HG03432 (cell line): ENCODE results near the gene THADA.
A peak's percentile ranks its signal among the peaks of the same experiment; 100 is the strongest.

Source experiments
- ATAC-seq: cut with Tn5 transposase; IDR thresholded peaks from one replicate; pipeline ENCODE4 v1.9.1; 2021; ENCODE audit warnings: mild to moderate bottlenecking, moderate library complexity; ENCODE audit not compliant: unreplicated experiment

The THADA gene

GRCh38 chr2:43509886-43510285 is 86.0 kb downstream of the THADA start:
- ATAC-seq, result no peak

DNA sequence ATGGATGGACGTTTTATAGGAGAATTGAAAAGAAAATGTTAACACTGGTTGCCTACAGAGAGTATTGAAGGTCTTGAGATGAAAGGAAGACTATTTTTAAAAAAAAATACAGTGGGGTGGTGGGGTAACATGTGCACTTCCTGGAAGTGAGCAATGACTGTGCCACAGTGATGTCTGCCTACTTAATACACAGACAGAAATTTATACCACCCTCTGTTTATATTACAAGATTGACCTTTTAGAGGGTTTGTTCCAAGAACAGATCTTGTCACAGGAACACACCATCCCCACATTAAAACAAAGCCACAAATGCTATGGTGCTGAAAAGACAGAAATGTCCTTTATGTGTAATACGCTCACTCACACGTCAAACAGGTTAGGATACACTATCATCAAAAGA is 87.6 kb downstream of the THADA start:
- no peak for ATAC-seq

DNA sequence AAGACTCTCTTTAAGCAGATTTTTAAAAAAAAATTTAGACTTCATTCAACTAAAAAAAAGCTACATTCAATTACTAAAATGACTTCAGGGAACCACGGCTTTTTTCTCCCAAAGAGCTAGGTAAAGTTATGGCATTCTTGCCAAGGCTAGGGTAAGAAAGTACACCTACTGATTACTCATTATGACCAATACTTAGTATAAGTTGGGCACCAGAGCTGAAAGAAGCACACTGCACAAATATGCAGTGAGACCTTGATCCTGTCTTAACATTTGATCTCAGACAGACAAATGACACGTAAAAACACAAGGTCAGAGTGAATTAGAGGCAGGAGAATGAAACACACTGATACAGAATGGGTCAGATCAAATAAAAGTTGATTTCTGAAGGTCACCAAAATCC is 88.7 kb downstream of the THADA start:
- no peak for ATAC-seq

DNA sequence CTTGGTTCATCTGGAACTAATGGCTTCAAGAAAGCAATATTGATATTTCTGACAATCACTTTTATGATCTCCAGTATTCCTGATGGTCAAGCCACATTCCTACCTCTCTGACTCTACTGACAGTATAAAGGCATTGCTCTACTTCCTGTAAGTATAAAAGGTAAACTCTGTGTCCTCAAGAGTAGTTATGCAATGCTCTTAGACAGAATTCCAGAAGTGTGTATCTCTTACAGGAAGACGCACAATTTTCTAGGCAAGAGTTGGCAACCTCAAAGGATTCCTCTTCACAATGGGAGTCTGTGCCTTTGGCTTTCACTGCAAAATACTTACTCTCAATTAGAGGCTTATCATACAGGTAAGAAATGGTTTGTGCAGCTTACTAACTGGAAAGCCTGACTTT is 100.1 kb downstream of the THADA start:
- ATAC-seq, result no peak

- ATAC-seq, result no peak
Measured at GRCh38 chr2:43493954-43494353, 101.9 kb downstream of the THADA start.

DNA sequence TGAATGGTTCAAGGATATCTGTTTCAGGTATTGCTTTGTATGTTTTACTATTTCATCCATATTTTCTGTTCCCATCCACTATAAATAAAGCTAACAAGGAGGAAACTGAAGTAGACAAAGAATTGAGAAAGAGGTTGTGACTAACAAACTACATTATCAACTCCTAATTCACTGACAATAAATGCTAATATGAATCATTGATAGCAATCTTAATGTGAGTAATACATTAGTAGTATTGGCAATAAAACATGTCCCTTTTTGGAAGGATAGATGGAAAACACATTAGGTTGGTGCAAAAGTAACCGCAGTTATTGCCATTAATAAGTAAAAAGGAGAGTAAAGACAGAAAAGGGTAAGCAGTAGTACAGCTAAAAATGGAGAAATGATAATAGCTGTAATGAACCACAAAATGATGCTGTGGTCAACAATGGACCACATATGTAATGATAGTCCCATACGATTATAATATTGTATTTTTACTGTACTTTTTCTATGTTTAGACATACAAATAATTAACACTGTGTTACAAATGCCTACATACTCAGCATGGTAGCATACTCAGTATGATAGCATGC is 104.7 kb downstream of the THADA start:
- ATAC-seq, result no peak

GRCh38 chr2:43490252-43490786 is 105.5 kb downstream of the THADA start:
- ATAC-seq, result no peak

DNA sequence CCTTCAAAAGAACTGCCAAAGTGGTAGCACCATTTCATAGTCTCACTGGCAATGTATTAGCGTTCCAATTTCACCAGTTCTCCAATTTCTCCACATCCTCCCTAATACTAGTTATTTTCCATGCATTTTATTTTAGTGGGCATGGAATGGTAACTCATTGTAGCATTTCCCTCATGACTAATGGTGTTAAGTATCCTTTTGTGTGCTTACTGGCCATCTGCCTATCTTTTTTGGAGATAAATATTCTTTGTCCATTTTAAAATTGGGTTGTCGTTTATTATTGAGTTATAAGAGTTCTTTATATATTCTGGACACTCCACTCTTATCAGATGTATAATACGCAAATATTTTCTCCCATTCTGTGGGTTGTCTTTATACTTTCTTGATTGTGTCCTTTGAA is 107.1 kb downstream of the THADA start:
- ATAC-seq, result no peak

DNA sequence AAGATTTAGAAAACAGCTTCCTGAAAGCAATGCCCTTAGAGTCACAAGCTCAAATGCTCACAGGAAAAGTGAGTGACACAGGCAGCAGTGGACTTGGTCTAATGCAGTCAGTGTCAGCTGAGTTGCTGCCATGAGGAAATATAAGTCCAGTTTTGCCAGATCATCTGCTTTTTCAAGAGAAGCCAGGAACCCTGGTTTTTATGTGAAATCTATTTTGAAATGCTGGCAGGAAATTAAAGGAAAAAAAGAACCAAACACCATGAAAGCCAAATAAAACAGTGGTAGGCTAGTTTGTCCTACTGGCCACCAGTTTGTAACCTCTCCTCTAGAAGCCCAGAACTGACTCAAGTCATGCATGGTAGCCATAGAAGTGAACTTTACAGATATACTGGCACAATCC is 109.2 kb downstream of the THADA start:
- no peak for ATAC-seq

DNA sequence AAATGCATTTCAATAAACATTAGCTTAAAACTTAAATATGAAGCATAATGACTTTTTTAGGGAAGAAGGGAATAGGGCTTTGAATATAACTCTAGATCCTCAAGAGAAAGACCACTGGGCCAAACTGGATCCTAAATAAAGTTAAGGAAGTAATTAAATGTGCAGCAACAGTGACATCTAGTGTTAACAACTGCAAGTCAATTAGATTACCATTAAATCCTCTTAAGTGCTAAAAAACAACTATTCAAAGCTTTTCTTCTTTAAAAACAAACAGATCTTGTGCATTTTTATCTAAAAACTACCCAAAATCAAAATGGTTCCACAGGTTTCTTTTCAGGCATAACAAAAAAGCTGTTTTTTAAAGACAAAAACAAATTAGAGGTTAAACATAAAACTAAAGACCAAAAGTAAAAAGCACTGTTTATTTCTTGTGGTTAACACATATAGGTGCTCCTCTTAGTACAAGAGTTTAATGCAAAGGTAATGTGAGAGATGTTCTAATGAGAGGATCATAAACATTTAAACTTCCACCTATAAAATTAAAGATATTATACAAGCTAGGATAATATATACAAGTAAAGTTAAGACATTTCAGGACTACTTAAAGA is 111.4 kb downstream of the THADA start:
- ATAC-seq, result no peak

DNA sequence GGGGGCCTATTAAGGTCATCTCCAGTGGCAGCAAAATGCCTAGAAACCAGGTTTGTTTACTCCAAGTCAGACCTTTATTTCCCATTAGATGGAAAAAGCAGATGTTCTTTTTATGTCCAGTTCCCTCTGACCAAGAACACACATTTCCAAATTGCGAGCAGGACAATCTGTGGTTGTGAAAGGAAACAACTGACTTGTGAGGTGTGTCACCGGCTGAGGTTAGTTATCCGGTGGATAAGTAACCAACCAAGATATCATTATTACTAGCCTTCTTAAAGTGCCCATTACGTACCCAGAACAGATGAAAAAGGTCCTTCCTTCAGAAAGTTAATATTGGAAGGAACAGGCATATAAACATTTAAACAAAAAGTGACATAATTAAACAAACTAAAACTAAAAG is 112.9 kb downstream of the THADA start:
- ATAC-seq, result peak; percentile 68

GRCh38 chr2:43481927-43482542 is 113.8 kb downstream of the THADA start:
- no peak for ATAC-seq

DNA sequence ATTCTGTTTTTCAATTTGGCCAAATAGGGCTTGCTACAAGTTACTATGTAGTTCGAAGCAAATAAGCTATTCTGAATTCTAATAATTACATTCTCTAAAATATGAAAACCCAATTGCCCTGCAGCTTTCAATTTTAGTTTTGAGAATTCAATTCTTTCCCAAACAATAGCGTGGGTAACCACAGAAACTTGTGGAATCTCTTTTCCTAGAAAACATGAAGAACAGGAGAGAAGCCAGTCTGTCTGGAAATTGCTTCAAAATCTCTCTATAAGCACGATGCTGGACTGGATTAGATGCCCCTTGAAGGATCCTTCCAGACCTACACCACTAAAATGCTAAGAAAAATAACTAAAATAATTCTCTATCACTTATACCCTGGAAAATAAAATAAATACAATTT is 115.0 kb downstream of the THADA start:
- no peak for ATAC-seq

DNA sequence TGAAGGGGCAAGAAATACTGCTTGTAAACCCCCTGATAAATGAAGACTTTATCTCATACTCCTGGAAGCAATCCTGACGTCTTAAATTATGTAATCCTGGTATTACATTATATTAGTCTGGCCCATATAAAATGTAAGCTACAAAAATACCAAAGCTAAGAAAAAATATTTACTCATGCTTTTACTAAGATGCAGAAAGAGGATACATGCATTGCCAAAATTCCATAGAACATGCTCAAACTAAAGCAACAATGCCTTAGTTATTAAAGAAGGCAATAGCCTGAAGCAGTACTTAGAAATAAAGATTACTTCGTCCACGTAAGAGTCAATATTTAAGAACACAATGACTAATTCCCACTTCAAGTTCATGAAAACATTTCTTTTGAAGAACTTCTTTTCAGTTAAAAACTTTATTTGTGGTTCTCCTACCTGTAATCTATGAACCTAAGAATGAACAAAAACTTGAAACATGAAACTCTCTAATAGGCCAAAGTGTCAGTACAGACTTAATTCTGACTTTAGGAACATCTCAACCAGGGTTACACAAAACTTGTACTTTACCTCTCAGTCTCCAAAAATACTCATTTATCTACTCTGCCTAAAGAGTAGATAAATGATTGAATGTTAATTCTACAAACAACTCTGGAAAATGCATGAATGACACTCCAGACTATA is 117.3 kb downstream of the THADA start:
- no peak for ATAC-seq

DNA sequence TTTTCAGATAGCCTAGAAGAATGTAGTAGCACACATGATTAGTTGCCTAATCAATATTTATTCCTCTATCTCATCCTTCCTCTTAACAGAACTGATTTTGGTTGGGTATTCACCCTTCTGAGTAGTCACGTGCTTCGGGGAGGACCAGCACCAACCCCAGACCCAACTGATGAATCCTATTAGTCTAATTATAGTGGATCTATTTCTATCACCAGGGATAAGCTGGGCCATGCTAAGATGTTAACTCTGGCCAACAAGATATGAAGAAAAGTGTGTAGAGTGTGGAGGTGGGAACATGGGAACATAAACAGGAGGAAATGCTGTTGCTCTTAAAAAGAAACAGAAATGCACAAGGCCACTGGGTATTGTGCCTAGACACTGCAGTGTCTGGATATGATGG is 119.9 kb downstream of the THADA start:
- ATAC-seq, result no peak

- no peak for ATAC-seq
Measured at GRCh38 chr2:43475137-43475846, 120.5 kb downstream of the THADA start.

DNA sequence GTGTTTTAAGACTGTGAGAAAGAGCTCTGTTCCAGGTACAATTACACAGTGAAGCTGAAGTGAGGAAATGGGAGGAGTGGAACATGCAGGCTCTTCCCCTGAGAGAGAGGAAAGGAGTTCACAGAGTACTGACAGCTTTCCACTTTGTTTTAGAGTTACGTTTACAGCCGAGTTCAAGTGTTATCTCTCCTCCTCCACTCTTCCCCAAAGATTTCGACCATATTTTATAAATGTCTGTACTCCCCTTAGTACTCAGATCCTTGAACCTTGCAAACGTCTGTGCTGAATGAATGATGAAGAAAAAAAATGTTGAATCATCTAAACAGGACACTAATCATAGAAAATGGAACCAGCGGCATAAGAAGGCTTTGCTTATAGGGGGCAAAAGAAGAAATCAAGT is 121.6 kb downstream of the THADA start:
- no peak for ATAC-seq

GRCh38 chr2:43473767-43474166 is 122.1 kb downstream of the THADA start:
- ATAC-seq, result no peak

- ATAC-seq, result no peak
Measured at GRCh38 chr2:43472527-43473194, 123.2 kb downstream of the THADA start.

DNA sequence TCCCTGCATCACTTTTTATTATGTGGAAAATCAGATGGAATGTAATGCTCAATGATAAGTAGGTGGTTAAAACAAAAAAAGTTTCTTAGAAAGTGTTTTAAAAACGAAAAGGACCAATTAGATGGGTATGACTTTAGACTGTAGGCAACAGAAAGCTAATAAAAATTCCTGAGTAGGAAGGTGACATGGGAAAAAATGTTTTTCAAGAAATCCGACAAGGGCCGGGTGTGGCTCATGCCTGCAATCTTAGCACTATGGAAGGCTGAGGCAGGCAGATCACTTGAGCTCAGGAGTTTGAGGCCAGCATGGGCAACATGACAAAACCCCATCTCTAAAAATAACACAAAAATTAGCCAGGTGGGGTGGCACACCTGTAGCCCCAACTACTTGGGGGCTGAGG is 126.1 kb downstream of the THADA start:
- no peak for ATAC-seq

DNA sequence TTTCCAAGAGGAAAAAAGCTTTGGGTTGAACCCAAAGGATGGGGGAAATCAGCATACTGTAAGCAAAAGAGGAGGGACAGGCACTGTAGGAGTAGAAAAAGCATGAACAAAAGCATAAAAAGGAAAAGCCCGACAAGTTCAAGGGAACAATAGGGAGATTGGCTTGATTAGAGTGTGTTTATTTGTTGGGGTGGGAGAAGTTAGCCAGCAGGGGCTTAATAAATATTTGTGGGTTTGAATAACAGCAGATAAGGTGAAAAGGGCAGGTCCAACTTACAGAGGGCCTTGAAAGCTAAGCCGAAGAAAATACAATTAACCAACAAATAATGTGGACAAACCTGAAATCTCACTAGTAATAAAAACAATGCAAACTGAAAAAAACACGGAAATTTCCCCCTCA is 126.7 kb downstream of the THADA start:
- ATAC-seq, result no peak
